Astrocyte of the spinal cord (primary cell): ENCODE data around the gene IZUMO3.

Experiments
- DNase-seq: peaks from one replicate; pipeline ENCODE4 v3.0.0; 2011; ENCODE audit warnings: low read depth, low spot score
- H3K4me3 ChIP-seq: 2 replicates; pipeline ENCODE4 v1.5.1; 2011; ENCODE audit warnings: low read depth, mild to moderate bottlenecking, low read length, moderate library complexity
- in situ Hi-C: cut with HindIII; loops from 2 replicates; pipeline ENCODE4 v1.10.0; 2017; ENCODE audit warnings: low sequenced_read_pairs
- TF ChIP-seq, protein P1 (sequence below): IDR thresholded peaks from 2 replicates; pipeline ENCODE4 v1.5.1; 2012; ENCODE audit warnings: low read depth, mild to moderate bottlenecking, low read length, inconsistent platforms

The IZUMO3 gene

GRCh38 chr9:24516463-24516862, 29.2 kb downstream of the IZUMO3 start:
- in situ Hi-C loops, result no loop called here
- DNase-seq, result peak; percentile 2
- H3K4me3 ChIP-seq, result no peak overlapping the region
- TF ChIP-seq, protein P1, sequence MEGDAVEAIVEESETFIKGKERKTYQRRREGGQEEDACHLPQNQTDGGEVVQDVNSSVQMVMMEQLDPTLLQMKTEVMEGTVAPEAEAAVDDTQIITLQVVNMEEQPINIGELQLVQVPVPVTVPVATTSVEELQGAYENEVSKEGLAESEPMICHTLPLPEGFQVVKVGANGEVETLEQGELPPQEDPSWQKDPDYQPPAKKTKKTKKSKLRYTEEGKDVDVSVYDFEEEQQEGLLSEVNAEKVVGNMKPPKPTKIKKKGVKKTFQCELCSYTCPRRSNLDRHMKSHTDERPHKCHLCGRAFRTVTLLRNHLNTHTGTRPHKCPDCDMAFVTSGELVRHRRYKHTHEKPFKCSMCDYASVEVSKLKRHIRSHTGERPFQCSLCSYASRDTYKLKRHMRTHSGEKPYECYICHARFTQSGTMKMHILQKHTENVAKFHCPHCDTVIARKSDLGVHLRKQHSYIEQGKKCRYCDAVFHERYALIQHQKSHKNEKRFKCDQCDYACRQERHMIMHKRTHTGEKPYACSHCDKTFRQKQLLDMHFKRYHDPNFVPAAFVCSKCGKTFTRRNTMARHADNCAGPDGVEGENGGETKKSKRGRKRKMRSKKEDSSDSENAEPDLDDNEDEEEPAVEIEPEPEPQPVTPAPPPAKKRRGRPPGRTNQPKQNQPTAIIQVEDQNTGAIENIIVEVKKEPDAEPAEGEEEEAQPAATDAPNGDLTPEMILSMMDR, result no peak

GRCh38 chr9:24509850-24510249, 35.8 kb downstream of the IZUMO3 start:
- no peak overlapping the region for H3K4me3 ChIP-seq
- in situ Hi-C loops, result no loop called here
- TF ChIP-seq, protein P1, result no peak
- DNase-seq, result no peak

DNA sequence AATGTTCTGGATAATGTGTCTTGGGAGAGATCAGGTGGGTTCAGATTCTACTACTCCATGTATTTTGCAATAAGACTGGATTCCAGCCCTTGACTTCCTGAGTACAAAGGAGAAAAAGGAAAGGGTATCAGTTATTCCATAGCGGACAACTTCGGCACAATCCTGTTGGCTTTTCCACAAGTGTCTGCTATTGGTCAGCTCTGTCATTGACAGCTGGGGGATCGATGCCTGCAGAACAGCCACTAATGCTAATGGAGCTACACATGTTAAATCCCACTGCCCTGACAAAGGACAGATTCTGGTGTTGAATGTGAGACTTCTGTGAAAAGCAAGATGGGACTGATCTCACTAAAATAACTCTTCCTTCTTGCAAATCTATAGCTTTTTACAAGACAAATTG, 41.2 kb downstream of the IZUMO3 start:
- no peak overlapping the region for H3K4me3 ChIP-seq
- TF ChIP-seq, protein P1, result no peak
- in situ Hi-C loops, result no loop called here
- no peak for DNase-seq

- TF ChIP-seq, protein P1, result no peak
Measured at GRCh38 chr9:24502206-24502937, 43.3 kb downstream of the IZUMO3 start.

GRCh38 chr9:24500761-24501160, 44.9 kb downstream of the IZUMO3 start:
- TF ChIP-seq, protein P1, result no peak
- H3K4me3 ChIP-seq, result no peak overlapping the region
- no peak for DNase-seq
- in situ Hi-C loops, result no loop called here

More at GRCh38 chr9:24502206-24502937, 43.3 kb downstream of the IZUMO3 start:
- in situ Hi-C loops, result no loop called here
- DNase-seq, result no peak
- no peak overlapping the region for H3K4me3 ChIP-seq

- in situ Hi-C loops, result no loop called here
- H3K4me3 ChIP-seq, result no peak overlapping the region
- TF ChIP-seq, protein P1, result no peak
- no peak for DNase-seq
Measured at GRCh38 chr9:24498632-24499031, 47.1 kb downstream of the IZUMO3 start.
